ENCODE data around the gene SUPT20HL1.
"Not testable (repeated sequence)": the region's sequence is repeated elsewhere in the genome, so short reads cannot be mapped to it uniquely, and the experiment has no call there.

SUPT20HL1 gene

DNA sequence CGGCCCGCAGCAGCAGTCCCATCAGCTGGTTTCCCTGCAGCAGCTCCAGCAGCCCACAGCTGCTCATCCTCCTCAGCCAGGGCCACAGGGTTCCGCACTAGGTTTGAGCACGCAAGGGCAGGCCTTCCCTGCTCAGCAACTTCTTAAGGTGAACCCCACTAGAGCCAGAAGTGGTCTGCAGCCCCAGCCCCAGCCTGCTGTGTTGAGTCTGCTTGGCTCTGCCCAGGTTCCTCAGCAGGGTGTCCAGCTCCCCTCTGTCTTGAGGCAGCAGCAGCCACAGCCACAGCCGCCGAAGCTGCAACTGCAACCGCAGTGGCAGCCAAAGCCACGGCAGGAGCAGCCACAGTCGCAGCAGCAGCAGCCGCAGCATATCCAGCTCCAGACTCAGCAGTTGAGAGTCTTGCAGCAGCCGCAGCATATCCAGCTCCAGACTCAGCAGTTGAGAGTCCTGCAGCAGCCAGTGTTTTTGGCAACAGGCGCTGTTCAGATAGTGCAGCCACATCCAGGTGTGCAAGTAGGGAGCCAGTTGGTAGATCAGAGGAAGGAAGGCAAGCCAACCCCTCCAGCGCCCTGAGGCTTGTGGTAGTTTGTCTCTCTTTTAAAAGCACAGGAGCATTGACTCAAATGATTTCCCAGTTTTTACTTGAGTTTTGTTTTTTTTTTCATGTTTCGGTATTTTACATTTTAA is 4.6 kb downstream of the SUPT20HL1 start:
- TF ChIP-seq TAF1 (IDR thresholded peaks at IDR 0.05; ENCODE audit: borderline replicate concordance, low read depth, low read length) (no peak), POLR2AphosphoS5 (IDR thresholded peaks at IDR 0.05; ENCODE audit: low read depth, low read length) (no peak), POLR2A (IDR thresholded peaks at IDR 0.05; ENCODE audit: low read depth, low read length) (no peak)
- no peak for DNase-seq (ENCODE audit: insufficient read length)
- no peak for FAIRE-seq

DNA sequence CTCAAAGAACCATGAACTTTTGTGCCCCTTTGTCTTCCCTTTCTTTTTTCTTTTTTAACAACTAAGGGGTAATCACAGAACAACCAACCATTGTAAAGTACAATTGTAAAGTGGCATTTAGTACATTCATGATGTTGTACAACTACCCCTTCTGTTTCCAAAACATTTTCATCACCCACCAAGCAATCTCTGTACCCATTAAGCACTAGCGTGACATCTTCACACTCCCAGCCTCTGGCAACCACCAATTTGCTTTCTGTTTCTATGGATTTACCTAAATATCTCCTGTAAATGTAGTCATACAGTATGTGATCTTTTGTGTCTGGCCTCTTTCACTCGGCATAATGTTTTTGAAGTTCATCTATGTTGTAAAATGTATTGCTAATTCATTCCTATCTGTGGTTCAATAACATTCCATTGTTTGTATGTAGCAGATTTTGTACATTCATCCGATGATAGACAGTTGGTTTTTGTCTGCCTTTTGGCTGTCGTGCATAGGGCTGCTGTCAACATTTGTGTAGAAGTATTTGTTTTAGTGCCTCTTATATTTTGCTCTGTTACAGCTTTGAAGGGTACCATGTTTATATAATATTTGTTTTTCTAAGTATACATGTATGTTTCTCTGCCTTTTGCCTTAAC is 6.4 kb downstream of the SUPT20HL1 start:
- FAIRE-seq = peak; percentile 71
- not testable (repeated sequence) for DNase-seq (ENCODE audit: insufficient read length)

DNA sequence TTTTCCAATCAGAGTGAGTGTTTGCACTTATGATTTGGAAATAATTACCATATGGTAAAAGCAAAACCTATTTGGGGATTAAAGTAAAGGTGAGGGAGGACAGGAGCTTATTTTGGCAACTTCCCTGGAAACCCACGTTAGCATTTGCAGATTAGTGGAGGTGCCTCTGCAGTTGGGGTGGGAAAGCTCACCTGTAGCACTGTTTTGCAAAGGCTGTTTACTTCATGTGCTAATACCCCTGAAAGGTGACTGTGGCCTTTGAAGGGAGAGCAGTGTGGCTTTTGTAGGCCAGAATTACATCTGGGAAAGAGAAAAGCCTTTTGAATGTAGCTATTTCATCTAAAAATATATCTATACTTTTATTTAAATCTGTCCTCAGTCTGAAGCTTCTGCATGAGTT is 9.4 kb downstream of the SUPT20HL1 start:
- TF ChIP-seq TAF1 (IDR thresholded peaks at IDR 0.05; ENCODE audit: borderline replicate concordance, low read depth, low read length) = no peak
- TF ChIP-seq POLR2AphosphoS5 (IDR thresholded peaks at IDR 0.05; ENCODE audit: low read depth, low read length) = no peak
- TF ChIP-seq POLR2A (IDR thresholded peaks at IDR 0.05; ENCODE audit: low read depth, low read length) = no peak
- DNase-seq (ENCODE audit: insufficient read length) = no peak
- no peak for FAIRE-seq

DNA sequence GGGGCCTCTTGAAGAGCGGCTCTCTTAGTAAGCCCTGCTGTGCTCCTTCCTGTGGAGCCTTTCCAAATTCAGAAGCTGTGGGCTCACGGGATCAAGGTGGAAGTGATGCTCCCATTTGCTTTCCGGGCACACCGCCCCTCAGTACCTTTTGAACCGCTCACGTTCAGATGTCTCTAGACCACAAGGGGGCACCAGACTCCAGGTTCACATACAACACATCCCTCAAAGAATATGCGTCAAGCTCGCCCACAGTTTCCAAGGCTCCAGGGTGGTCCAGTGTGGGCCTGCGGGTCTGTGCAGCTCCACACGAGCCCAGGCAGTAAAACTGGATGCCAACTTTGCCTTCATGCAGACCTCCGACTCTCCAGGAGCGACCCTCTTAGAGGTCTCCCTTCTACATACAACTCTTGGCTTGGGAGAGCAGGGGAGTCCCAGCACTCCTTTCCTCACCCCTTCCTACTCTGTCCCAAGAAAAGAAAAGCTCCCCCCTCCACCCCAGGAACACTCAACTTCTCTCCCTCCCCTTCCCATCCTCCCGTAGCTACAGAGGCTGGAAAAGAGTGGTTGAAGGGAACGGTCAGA is 11.0 kb downstream of the SUPT20HL1 start:
- TF ChIP-seq POLR2A (IDR thresholded peaks at IDR 0.05; ENCODE audit: low read depth, low read length) = no peak
- DNase-seq (ENCODE audit: insufficient read length) (peak; percentile 34), FAIRE-seq (peak; percentile 95)

- TF ChIP-seq POLR2AphosphoS5 (IDR thresholded peaks at IDR 0.05; ENCODE audit: low read depth, low read length) (no peak), POLR2A (IDR thresholded peaks at IDR 0.05; ENCODE audit: low read depth, low read length) (no peak), TAF1 (IDR thresholded peaks at IDR 0.05; ENCODE audit: borderline replicate concordance, low read depth, low read length) (no peak)
- no peak for DNase-seq (ENCODE audit: insufficient read length)
- FAIRE-seq = peak; percentile 14
These were observed 11.8 kb downstream of the SUPT20HL1 start for GRCh38 chrX:24372021-24372763.

- DNase-seq (ENCODE audit: insufficient read length) (no peak), FAIRE-seq (no peak)
- no peak for TF ChIP-seq TAF1 (IDR thresholded peaks at IDR 0.05; ENCODE audit: borderline replicate concordance, low read depth, low read length)
- TF ChIP-seq POLR2AphosphoS5 (IDR thresholded peaks at IDR 0.05; ENCODE audit: low read depth, low read length) = no peak
- no peak for TF ChIP-seq POLR2A (IDR thresholded peaks at IDR 0.05; ENCODE audit: low read depth, low read length)
These were observed 15.2 kb downstream of the SUPT20HL1 start for GRCh38 chrX:24375600-24376131.

- TF ChIP-seq POLR2A (IDR thresholded peaks at IDR 0.05; ENCODE audit: low read depth, low read length) (no peak), TAF1 (IDR thresholded peaks at IDR 0.05; ENCODE audit: borderline replicate concordance, low read depth, low read length) (no peak), POLR2AphosphoS5 (IDR thresholded peaks at IDR 0.05; ENCODE audit: low read depth, low read length) (no peak)
- FAIRE-seq (no peak), DNase-seq (ENCODE audit: insufficient read length) (no peak)
These were observed 16.0 kb downstream of the SUPT20HL1 start for GRCh38 chrX:24376403-24376802.

- TF ChIP-seq TAF1 (IDR thresholded peaks at IDR 0.05; ENCODE audit: borderline replicate concordance, low read depth, low read length) = no peak
- no peak for TF ChIP-seq POLR2A (IDR thresholded peaks at IDR 0.05; ENCODE audit: low read depth, low read length)
- no peak for TF ChIP-seq POLR2AphosphoS5 (IDR thresholded peaks at IDR 0.05; ENCODE audit: low read depth, low read length)
- no peak for FAIRE-seq
- DNase-seq (ENCODE audit: insufficient read length) = no peak
These were observed 16.8 kb downstream of the SUPT20HL1 start for GRCh38 chrX:24377195-24377594.

DNA sequence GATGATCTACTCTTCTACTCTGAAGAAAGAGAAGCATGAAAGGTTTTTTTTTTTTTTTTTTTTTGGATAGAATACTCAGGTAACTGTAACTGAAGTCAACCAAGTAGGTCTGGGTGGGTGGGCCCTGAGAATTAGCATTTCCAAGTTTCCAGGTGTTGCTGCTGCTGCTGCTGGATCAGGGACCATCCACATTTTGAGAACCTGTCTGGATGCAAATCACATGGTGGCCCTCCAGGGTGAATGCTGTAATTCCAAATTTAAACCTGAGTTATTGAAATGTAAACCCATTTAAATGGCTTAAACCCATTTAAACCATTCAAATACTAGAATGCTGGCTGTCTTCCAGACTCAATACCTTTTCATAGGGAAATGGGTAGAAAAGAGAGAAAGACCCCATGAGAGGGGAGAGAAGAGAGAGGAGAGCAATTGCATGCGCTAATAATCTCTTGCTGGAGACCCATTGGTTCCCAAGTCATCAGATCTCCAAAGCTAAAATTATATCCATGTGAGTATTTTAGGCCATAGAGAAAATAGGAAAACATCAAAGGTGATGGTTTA is 17.6 kb downstream of the SUPT20HL1 start:
- DNase-seq (ENCODE audit: insufficient read length) (no peak), FAIRE-seq (no peak)
- TF ChIP-seq TAF1 (IDR thresholded peaks at IDR 0.05; ENCODE audit: borderline replicate concordance, low read depth, low read length) (no peak), POLR2AphosphoS5 (IDR thresholded peaks at IDR 0.05; ENCODE audit: low read depth, low read length) (no peak), POLR2A (IDR thresholded peaks at IDR 0.05; ENCODE audit: low read depth, low read length) (no peak)

DNA sequence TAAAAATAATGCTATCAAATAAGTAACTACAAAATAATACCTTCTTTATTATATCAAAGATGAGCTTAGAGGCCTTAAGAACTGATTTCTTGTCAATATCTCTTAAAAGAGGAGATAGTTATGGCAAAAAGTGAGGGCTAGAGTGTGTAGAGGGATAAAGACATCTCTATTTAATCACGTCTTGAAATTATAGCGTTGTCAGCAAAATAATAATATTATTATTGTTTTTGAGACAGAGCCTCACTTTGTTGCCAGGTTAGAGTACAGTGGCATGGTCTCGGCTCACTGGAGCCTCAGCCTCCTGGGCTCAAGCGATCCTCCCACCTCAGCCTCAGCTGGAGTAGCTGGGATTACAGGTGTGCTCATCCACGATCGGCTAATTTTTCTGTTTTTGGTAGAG is 18.3 kb downstream of the SUPT20HL1 start:
- no peak for TF ChIP-seq POLR2AphosphoS5 (IDR thresholded peaks at IDR 0.05; ENCODE audit: low read depth, low read length)
- TF ChIP-seq TAF1 (IDR thresholded peaks at IDR 0.05; ENCODE audit: borderline replicate concordance, low read depth, low read length) = no peak
- no peak for TF ChIP-seq POLR2A (IDR thresholded peaks at IDR 0.05; ENCODE audit: low read depth, low read length)
- FAIRE-seq (no peak), DNase-seq (ENCODE audit: insufficient read length) (no peak)

Data from GM12892 (cell line).